GF-D8 (cell line): ENCODE data around the gene APLF.
"Not testable (repeated sequence)": the region's sequence is repeated elsewhere in the genome, so short reads cannot be mapped to it uniquely, and the experiment has no call there.

ENCODE experiments used
- DNase-seq: peaks from one replicate; lab custom pipeline; 2025; lab: John Stamatoyannopoulos, UW

The APLF gene

DNA sequence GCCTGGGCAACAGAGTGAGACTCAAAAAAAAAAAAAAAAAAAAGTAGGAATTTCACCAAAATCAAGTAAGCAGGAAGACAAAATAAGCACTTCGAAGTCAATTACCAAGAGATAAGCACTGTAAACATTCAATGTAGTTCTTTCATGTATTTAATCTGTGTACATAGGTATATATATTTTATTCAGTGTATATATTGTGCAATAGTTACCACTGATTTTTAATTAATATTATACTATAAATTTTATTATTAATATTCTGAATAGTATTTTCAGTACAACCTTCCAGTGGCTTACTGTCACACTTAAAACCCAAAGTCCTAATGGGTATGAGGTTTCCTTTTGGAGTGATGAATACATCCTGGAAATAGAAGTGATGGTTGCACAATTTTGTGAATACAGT lies 9.1 kb downstream of the APLF start:
- DNase-seq, result no peak

DNA sequence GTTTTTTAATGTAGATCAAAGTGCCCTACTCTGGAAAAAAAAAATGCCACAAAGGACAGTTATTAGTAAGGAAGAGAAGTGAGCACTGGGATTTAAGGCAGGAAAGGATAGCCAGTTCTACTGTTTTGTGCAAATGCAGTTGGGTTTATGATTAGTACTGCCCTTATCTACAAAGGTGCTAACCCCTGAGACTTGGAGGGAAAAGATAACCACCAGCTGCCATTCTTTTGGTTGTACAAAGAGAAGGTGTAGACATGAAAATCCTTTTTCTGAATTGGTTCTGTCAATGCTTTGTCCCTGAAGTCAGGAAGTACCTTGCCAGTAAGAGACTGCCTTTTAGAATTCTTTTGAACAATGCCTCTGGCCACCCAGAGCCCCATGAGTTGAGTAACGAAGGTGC lies 11.3 kb downstream of the APLF start:
- DNase-seq, result no peak

DNA sequence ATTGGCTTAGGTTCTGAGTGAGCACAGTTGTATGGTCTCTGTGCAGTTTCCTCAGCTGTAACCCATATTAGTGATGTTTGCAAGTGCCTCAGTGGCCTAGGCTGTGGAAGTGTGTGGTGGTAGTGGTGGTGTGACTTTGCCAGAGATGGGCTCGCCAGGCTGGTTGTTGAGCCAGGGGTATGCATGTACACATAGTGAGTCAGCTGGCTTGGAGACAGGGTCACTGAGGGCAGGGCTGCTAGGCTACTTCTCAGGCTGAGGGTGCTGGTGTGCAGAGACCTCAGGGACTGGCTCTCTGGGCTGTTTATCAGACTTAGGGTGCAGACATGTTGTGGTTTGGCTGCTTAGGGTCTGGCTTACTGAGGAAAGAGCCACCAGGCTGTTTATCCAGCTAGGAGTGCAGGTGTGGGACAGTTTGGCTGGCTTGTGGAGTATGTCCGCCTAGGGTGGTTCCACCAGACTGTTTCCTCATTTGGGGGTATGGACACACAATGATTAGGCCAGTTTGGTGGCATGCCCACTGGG lies 15.0 kb downstream of the APLF start:
- no peak for DNase-seq

DNA sequence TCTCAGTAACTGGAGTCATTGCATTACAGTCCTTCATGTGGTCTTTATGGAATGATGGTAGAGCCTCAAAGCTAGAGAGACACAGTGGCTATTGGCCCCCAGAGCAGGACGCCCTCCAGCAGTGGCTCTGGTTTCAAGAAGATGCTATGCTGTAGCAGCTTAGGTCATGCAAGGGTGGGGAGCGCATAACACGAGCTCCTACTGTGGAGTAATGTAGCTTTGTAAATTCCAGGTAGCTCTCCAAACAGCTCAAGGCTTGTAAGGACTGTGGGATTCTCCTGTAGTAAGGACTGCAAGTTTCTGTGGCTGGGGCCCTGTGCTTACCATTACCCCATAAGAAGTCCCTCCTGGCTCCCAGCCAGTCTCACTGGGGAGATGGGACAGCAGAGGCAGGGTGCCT lies 15.6 kb downstream of the APLF start:
- no peak for DNase-seq

DNA sequence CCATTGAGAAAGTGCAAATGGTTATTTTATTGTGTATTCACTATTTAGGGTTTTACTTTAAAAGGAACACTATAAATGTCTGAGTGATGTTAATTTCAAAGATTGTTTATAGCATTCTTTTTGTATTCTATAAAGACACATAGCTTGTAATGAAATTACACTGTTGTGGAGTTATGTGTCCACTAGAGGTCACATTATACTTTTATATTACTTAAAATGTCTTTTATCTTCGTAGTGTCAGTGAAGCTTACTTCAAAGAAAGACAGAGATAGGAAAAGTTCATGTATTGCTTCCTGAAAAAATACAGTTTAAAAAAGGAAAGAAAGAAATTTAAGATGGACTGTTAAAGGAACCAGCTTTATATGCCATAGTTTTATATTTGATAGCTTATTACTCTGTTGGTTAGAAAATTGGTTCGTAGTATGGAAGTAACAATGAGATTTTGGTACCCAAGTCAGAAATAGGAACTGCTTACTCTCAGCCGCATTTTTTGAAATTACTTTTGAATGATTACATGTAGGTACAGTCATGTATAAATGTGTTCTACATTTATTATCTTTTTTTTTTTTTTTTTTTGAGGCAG lies 20.5 kb downstream of the APLF start:
- DNase-seq, result no peak

DNA sequence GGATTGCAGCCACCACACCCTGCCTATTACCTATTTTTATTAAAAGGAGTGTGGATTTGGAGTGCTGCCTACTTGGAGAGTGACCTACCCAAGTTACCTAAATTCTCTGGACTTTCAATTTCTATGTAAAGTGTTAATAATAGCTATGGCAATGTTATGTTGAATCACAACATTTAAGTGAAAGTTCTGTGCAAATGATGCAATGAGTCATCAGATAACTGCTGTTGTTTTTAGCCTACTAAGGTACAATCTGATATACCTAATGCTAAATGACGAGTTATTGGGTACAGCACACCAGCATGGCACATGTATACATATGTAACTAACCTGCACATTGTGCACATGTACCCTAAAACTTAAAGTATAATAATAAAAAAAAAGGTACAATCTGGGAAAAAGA lies 21.2 kb downstream of the APLF start:
- not testable (repeated sequence) for DNase-seq

DNA sequence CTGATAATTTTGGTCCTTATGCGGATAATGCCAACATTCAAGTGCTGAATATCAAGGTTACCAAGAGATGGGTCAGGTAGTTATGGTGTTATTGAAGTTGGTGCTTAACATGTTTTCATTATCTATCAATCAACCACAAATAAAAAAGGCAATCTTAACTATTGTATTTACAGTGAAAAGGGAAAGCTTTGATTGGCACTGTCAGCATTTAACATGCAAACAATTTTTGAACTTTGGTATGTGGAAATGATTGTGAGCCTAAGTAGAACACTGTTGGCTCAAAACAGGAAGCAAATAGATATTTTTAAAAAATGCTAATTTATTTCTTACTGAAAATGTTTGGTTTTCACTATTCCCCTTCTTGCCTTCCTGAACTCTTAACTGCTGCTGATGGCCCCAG lies 21.9 kb downstream of the APLF start:
- DNase-seq, result no peak

DNA sequence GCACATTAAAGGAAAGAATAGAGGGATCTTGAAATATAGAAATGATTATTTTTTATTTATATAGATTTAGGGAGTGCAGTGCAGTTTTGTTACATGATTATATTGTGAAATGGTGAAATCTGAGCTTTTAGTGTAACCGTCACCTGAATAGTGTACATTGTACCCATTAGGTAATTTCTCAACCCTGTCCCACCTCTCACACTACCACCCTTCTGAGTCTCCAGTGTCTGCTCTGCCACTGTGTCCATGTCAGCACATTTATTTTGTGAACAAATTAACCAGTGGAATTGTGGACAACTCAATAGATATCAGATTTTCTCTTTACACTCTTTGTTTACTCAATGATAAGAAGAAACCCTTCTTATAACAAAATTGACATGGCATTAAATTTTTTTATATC lies 24.2 kb downstream of the APLF start:
- DNase-seq, result no peak

DNA sequence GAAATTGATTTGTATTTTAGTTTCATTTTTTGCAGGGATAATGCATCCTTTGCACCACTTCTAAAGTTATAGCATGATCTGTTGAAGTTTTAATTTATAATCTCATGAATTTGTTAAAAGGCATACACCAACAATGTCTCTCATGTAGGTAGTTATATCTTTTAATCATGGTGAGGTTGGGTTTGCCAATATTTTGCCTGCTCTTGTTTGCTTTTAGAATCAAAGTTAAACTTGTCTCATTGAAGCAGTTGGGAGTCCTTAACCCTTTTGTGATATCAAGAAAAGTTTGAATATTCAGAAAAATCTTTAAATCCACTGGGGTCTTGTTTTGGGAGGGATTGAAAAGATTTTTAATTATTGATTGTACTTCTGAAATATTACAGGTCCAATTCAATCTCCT lies 31.7 kb downstream of the APLF start:
- no peak for DNase-seq

DNA sequence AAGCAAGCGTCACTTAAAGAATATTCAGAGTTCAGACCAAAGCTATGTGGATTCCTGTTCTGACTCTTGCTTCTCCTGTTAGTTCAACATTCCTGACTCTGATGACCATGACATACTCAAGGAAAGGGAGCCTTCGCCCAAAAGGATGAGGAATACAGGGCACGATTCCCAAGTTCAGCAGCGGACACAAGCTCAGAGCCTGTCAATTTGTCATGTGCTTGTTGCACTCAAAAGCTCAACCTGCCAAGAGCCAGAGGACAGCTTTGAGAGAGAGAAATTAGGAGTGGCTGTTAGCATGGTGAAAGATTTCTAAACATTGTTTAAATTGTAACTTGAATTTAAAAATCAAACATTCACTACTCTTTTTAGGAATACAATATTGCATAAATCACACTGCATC lies 33.3 kb downstream of the APLF start:
- no peak for DNase-seq

DNA sequence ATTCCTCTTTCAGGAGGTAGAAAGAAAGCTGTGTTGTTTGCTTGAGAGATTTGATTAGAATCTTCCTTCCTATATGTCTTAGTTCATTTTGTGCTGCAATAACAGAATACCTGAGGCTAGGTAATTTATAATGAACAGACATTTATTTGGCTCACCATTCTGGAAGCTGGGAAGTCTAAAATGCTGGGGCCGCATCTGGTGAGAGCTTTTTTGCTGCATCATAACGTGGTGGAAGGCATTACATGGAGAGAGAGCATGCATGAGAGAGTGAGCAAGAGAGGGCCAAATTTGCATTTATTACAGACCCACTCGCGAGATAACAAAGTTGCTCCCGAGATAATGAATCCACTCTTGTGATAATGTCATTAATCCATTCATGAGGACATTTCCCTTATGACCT lies 34.4 kb downstream of the APLF start:
- no peak for DNase-seq

DNA sequence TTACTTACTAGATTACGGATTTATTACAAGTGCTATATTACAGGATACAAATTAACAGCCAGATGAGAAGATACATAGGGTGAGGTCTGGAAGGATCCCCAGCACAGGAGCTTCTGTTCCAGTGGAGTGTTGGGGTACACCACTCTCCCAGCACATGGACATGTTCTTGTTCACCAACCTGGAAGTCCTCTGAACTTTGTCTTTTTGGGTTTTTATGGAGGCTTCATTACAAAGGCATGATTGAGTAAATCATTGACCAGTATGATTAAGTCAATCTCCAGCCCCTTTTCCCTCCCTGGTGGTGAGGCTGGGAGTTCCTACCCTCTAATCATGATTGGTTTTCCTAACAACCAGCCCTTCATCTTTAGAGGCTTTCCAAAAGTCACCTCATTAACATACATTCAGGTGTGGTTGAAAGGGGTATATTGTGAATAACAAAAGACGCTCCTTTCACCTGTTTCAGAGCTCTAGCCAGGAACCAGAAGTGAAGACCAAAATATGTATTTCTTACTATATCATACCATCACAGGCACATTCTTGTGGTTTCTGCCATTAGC lies 38.3 kb downstream of the APLF start:
- no peak for DNase-seq

DNA sequence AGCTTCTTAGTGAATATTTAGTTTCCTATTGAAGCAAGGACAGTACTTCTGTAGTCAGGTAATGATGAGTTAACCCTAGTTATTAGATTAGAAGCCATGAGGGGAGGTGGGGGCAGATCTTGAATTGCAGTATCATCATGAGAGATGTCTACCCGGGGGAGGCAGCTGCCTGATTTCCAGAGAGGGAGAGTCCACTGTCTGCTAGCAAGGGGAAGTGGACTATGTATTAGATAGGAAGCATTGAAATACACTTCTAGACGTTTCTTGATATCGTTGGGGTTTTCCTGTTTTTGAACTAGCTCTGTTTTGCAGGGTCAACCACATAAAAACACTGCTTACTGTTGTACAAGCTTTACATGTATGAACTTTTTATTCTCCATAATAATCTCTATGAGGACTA lies 38.8 kb downstream of the APLF start:
- no peak for DNase-seq

DNA sequence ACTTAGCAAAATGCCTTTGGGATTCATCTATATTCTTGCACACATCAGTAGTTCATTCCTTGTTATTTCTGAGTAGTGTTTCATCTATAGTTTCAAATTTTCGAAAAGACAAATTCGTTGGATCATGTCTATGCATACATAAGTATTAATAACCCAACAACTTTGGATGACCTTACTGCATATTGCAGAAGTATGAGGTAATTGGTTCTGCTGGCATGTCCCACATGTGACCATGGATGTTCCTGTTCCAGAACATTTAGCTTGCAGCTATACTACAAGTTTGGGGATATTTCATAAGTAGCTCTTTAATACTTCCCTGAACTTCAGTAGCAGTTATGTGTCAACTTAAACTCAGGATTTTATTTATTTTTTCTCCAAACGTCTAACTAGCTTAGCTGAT lies 44.9 kb downstream of the APLF start:
- no peak for DNase-seq

DNA sequence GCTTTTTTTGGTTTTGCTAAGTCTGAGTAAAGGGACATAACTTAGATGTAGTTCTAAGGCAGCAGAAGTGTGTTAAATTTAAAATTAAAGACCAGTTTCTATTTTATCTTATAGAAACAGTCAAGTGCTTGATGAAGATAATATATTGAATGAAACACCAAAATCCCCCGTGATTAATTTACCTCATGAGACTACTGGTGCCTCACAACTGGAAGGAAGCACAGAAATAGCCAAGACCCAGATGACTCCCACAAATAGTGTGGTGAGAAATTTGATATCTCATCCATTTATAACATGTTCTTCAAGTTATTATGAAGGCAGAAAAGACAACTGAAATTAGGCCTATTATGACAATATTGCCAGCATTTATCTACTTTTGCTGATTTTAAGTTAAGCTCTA lies 45.6 kb downstream of the APLF start:
- no peak for DNase-seq

DNA sequence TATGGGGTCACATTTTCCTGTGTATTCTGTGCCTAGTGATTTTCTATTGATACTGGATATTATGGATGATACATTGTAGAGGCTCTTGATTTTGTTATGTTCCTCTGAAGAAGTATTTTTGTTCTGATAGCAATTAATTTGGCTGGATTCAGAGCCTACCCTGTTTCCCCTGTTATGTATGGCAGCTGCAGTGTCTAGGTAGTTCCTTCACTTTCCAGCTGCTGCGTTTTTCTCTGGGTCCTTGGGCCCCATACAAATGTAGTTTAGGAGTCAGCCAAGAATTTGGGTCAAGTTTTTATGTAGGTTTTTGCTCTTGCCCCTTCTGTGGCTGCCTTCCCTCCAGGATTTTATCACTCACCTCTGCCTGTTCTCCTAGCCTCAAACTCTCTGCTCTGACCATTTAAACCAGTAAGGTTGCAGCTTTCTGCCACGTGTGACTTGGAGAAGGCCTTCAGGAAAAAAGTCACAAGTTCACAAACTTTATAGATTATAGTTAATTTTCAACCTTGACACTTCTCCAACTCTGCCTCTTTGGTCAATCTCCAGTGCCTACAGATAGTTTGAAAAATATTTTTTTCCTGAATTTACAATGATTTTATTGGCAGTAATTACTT lies 47.0 kb downstream of the APLF start:
- DNase-seq, result no peak

DNA sequence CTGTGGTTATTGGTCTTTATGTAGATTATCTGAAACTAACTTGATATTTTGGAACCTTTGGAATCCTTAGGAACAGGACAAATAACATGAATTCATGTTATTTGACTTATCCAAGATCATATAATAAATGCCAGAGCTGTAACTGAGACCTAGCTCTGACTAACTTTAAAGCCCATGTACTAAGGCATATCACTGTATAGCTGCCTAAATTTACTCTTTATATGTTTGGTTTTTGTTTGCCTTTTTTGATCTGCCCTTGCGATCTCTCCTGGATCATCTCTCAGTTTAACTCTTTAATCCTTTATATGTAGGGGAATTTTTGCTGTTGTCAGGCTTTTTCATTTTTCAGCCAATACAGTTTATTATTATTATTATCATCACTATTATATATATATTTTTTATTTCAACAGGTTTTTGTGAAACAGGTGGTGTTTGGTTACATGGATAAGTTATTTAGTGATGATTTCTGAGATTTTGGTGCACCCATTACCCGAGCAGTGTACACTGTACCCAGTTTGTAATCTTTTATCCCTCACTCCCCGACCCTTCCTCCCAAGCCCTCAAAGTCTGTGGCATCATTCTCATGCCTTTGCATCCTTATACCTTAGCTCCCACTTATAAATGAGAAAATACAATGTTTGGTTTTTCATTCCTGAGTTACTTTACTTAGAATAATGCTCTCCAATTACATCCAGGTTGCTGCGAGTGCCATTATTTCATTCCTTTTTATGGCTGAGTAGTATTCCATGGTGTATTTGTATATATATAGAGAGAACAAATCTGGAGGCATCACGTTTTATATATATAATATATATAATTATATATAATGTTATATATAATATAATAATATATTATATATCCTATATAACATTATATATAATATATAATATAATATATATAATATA lies 48.9 kb downstream of the APLF start:
- DNase-seq, result no peak

DNA sequence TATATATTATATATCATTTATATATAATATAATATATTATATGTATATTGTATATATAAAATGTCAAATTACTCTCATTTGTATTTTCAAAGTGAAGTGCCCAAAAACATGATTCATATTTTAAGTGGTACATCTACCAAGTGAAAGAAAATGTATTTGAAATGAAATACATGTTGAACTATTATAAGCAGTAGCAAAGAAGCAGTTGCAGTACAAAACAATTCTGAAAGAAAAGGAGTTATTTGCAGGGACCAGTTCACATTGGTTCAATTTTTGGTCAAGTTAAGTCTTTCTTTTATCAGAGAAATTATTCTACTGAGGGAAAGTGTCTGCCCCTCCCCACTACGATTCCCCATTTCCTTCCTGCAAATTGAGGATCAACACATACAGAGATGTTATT lies 51.9 kb downstream of the APLF start:
- no peak for DNase-seq

DNA sequence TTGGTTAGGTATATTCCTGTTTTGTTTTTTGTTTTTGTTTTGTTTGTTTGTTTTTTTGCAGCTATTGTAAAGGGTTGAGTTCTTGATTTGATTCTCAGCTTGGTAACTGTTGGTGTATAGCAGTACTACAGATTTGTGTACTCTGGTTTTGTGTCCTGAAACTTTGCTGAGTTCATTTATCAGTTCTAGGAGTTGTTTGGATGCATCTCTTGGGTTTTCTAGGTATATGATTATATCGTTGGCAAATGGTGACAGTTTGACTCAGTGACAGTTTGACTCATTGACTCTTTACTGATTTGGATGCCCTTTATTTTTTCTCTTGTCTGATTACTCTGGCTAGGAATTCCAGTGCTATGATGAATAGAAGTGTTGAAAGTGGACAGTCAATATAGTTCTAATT lies 53.7 kb downstream of the APLF start:
- no peak for DNase-seq

DNA sequence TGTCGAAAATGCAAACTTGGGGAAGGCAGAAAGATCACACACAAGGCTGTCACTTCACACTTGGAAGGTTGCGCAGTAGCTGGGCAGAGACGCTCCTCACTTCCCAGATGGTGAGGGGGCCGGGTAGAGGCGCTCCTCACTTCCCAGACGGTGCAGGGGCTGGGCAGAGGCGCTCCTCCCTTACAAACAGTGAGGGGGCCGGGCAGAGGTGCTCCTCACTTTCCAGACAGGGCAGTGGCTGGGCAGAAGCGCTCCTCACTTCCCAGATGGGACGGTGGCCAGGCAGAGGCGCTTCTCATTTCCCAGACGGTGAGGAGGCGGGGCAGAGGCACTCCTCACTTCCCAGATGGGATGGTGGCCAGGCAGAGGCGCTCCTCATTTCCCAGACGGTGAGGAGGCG lies 59.6 kb downstream of the APLF start:
- not testable (repeated sequence) for DNase-seq

DNA sequence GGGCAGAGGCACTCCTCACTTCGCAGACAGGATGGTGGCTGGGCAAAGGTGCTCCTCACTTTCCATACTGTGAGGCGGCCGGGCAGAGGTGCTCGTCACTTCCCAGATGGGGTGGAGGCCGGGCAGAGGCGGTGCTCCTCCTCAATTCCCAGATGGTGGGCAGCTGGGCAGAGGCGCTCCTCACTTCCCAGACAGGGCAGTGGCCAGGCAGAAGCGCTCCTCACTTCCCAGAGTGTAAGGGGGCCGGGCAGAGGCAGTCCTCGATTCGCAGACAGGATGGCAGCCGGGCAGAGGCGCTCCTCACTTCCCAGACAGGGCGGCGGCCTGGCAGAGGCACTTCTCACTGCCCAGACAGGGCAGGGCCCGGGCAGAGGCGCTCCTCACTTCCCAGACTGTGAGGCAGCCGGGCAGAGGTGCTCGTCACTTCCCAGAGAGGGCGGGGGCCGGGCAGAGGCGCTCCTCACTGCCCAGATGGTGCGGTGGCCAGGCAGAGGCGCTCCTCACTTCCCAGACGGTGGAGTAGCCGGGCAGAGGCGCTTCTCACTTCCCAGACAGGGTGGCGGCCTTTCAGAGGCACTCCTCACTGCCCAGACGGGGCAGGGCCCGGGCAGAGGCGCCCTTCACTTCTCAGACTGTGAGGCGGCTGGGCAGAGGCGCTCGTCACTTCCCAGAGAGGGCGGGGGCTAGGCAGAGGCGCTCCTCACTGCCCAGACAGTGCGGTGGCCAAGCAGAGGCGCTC lies 60.1 kb downstream of the APLF start:
- DNase-seq, result not testable (repeated sequence)

DNA sequence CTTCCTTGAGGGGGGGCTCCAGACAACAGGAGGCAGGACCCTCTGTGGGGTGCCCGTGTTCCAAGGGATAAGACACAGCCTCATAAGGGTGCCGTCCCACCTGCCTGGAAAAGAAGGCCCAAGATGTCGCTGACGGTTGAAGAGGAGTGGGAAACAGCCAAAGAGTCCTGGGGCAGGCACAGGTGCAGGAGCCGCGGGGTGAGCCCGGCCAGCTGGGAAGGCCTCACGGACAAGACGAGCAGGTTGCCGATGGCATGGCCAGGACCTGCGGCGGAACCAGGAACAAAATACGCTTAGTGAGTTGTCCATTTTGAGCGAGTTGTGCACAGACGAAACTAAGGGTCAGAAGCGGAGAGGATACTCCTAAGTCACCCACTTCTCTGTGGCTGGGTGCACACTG lies 61.8 kb downstream of the APLF start:
- DNase-seq, result not testable (repeated sequence)
